ENCODE results near the gene WDR91.

The WDR91 gene

GRCh38 chr7:135169141-135169963, 42.0 kb downstream of the WDR91 start:
- peak; percentile 66 for DNase-seq (ENCODE audit: extremely low spot score)
- TF ChIP-seq FOXM1 (IDR thresholded peaks at IDR 0.05; ENCODE audit: borderline replicate concordance) (no peak), TARDBP (IDR thresholded peaks at IDR 0.05) (no peak), BHLHE40 (IDR thresholded peaks at IDR 0.05; ENCODE audit: borderline replicate concordance) (no peak)
- ChIA-PET CTCF (interaction anchor here (0.6 to 1.4 kb wide), 3 partner anchors 9 to 25 kb away, joined by 4 to 5 read pairs (median 5); no protein-coding TSS in a partner anchor), POLR2A (interaction anchor here (1.0 to 2.6 kb wide), 8 partner anchors 9 to 204 kb away, joined by 3 to 12 read pairs (median 4); partner anchors contain the start of genes AGBL3 and TMEM140)

GRCh38 chr7:135168489-135169140, 42.7 kb downstream of the WDR91 start:
- TF ChIP-seq LEF1 (IDR thresholded peaks at IDR 0.05; ENCODE audit: borderline replicate concordance) (no peak), SUZ12 (IDR thresholded peaks at IDR 0.05) (no peak), HDGF (IDR thresholded peaks at IDR 0.05; ENCODE audit: borderline replicate concordance) (no peak), NFRKB (IDR thresholded peaks at IDR 0.05) (no peak), ELF4 (IDR thresholded peaks at IDR 0.05) (no peak), FOXA1 (IDR thresholded peaks at IDR 0.05) (no peak), BHLHE40 (IDR thresholded peaks at IDR 0.05; ENCODE audit: borderline replicate concordance) (no peak), PKNOX1 (IDR thresholded peaks at IDR 0.05) (no peak), L3MBTL2 (conservative IDR thresholded peaks at IDR 0.05) (no peak), ARNT (IDR thresholded peaks at IDR 0.05) (no peak), CTBP1 (IDR thresholded peaks at IDR 0.05; ENCODE audit: borderline replicate concordance) (no peak)
- CTCF ChIA-PET = interaction anchor here (0.7 to 1.4 kb wide), 3 partner anchors 10 to 621 kb away, joined by 3 to 5 read pairs (median 4); no protein-coding TSS in a partner anchor
- POLR2A ChIA-PET = interaction anchor here (1.2 to 2.6 kb wide), 4 partner anchors 8 to 204 kb away, joined by 3 to 12 read pairs (median 8); partner anchors contain the start of gene AGBL3
- DNase-seq (ENCODE audit: extremely low spot score) = no peak

- POLR2A ChIA-PET = interaction anchor here (1.0 kb wide), 1 partner anchor 181 kb away, joined by 4 read pairs; no protein-coding TSS in a partner anchor
Observed at GRCh38 chr7:135168001-135168400, 43.3 kb downstream of the WDR91 start.

GRCh38 chr7:135167365-135167917, 43.9 kb downstream of the WDR91 start:
- no peak for DNase-seq (ENCODE audit: extremely low spot score)
- no peak for TF ChIP-seq ARNT (IDR thresholded peaks at IDR 0.05)
- no peak for TF ChIP-seq HDGF (IDR thresholded peaks at IDR 0.05; ENCODE audit: borderline replicate concordance)
- no peak for TF ChIP-seq FOXA1 (IDR thresholded peaks at IDR 0.05)
- TF ChIP-seq BHLHE40 (IDR thresholded peaks at IDR 0.05; ENCODE audit: borderline replicate concordance) = no peak
- no peak for TF ChIP-seq TARDBP (IDR thresholded peaks at IDR 0.05)
- no peak for TF ChIP-seq FOXK2 (IDR thresholded peaks at IDR 0.05)
- TF ChIP-seq L3MBTL2 (conservative IDR thresholded peaks at IDR 0.05) = no peak
- no peak for TF ChIP-seq NFRKB (IDR thresholded peaks at IDR 0.05)
- TF ChIP-seq PKNOX1 (IDR thresholded peaks at IDR 0.05) = no peak
- TF ChIP-seq SP1 (IDR thresholded peaks at IDR 0.05) = no peak
- CTCF ChIA-PET = no interaction called here
- POLR2A ChIA-PET = interaction anchor here (1.0 to 1.2 kb wide), 2 partner anchors 10 to 180 kb away, joined by 4 read pairs; no protein-coding TSS in a partner anchor

More at GRCh38 chr7:135168001-135168400, 43.3 kb downstream of the WDR91 start:
- TF ChIP-seq NFRKB (IDR thresholded peaks at IDR 0.05) = no peak
- no peak for TF ChIP-seq TARDBP (IDR thresholded peaks at IDR 0.05)
- TF ChIP-seq L3MBTL2 (conservative IDR thresholded peaks at IDR 0.05) = no peak
- no peak for TF ChIP-seq FOXA1 (IDR thresholded peaks at IDR 0.05)
- no peak for TF ChIP-seq ARNT (IDR thresholded peaks at IDR 0.05)
- no peak for TF ChIP-seq SUZ12 (IDR thresholded peaks at IDR 0.05)
- TF ChIP-seq CTBP1 (IDR thresholded peaks at IDR 0.05; ENCODE audit: borderline replicate concordance) = no peak
- TF ChIP-seq LEF1 (IDR thresholded peaks at IDR 0.05; ENCODE audit: borderline replicate concordance) = no peak
- no peak for TF ChIP-seq FOXM1 (IDR thresholded peaks at IDR 0.05; ENCODE audit: borderline replicate concordance)
- no peak for TF ChIP-seq SP1 (IDR thresholded peaks at IDR 0.05)
- TF ChIP-seq PKNOX1 (IDR thresholded peaks at IDR 0.05) = no peak; the same call in 1 of the 2 replicates
- TF ChIP-seq HDGF (IDR thresholded peaks at IDR 0.05; ENCODE audit: borderline replicate concordance) = no peak
- CTCF ChIA-PET = no interaction called here
- no peak for DNase-seq (ENCODE audit: extremely low spot score)

- ChIA-PET CTCF (no interaction called here), POLR2A (interaction anchor here (1.2 to 3.0 kb wide), 2 partner anchors 9 to 179 kb away, joined by 4 to 16 read pairs; partner anchors contain the start of gene AGBL3)
- no peak for DNase-seq (ENCODE audit: extremely low spot score)
- TF ChIP-seq TARDBP (IDR thresholded peaks at IDR 0.05) = no peak
- no peak for TF ChIP-seq L3MBTL2 (conservative IDR thresholded peaks at IDR 0.05)
- no peak for TF ChIP-seq LEF1 (IDR thresholded peaks at IDR 0.05; ENCODE audit: borderline replicate concordance)
- TF ChIP-seq NFRKB (IDR thresholded peaks at IDR 0.05) = no peak
- TF ChIP-seq ARNT (IDR thresholded peaks at IDR 0.05) = no peak
- TF ChIP-seq CTBP1 (IDR thresholded peaks at IDR 0.05; ENCODE audit: borderline replicate concordance) = no peak
- no peak for TF ChIP-seq PKNOX1 (IDR thresholded peaks at IDR 0.05)
- TF ChIP-seq HDGF (IDR thresholded peaks at IDR 0.05; ENCODE audit: borderline replicate concordance) = no peak
Observed at GRCh38 chr7:135166338-135166990, 44.9 kb downstream of the WDR91 start.
